Measurements from ENCODE around the gene RPL36.

The RPL36 gene

DNA sequence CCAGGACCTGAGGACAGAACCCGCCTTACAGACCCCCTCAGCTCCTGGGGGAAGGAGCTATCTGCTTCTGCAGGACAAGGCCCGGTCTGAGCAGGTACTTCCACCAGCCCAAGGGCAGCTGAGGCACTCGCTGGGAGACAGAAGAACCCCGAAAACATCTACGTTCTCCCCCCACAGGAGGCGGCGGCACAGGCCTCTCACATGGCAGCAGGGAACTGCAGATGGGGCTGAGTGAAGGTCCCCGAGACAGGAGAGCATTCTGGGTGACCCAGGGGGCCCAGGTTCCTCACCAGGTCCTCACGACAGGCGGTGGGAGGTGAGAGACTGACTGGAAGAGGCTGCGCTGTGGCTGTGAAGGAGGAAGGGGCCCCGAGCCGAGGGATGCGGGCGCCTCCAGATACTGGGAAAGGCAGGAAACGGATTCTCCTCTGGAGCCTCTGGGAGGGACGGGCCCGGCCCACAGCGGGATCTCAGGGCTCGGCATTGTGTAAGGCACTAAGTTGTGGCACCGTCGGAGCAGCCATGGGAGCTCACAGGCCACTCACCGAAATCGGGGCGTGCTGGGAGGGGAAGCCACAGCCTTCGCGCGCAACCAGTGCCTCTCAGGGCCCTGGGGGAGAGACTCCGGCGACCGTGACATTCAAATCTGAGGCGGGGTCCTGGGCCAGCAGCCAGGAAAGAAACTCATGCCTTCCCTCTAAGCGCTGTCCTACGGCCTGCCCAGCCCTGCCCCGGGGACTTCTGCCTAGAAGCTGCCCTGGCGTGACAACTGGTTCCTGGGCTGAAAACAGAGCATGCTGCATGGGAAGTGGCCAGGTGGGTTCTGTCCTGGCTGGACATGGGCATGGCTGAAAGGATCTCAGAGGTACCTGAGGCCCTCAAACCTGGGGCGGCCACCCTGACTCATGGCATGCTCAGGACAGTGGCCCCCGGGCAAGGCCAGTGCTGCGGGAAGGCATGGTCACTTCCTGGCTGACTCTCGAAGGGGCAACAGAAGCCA lies 14.0 kb downstream of the RPL36 start:
- H3K27me3 ChIP-seq (ENCODE audit: insufficient read depth, low read length, poor library complexity, severe bottlenecking) = no peaks in the 10 kb centered on the region
- no peaks in the 10 kb centered on the region for H3K79me2 ChIP-seq (ENCODE audit: insufficient read depth, low read length)
- no peak for TF ChIP-seq EZH2phosphoT487 (IDR thresholded peaks at IDR 0.05; ENCODE audit: borderline replicate concordance)
- TF ChIP-seq CTCF (conservative IDR thresholded peaks at IDR 0.05; ENCODE audit: low read length) = no peak
- H3K4me1 ChIP-seq (ENCODE audit: insufficient read depth, low read length, poor library complexity, severe bottlenecking) = no peaks in the 10 kb centered on the region
- H3K9ac ChIP-seq (ENCODE audit: low read depth, low read length, poor library complexity, severe bottlenecking) = no peak overlapping the region
- H4K20me1 ChIP-seq (ENCODE audit: insufficient read depth, low read length, poor library complexity, severe bottlenecking) = peaks cover 2% of the 10 kb centered on the region
- H3K4me2 ChIP-seq (ENCODE audit: low read depth, low read length, poor library complexity, severe bottlenecking) = no peak overlapping the region
- no peak overlapping the region for H3K4me3 ChIP-seq (ENCODE audit: low read length, poor library complexity, severe bottlenecking)
- H3K9me2 ChIP-seq (replicated peaks; ENCODE audit: low read depth, low read length) = no peaks in the 10 kb centered on the region
- H3F3A ChIP-seq (ENCODE audit: low read depth) = no peaks in the 10 kb centered on the region
- no peak overlapping the region for H2AFZ ChIP-seq (ENCODE audit: low read length)
- no peaks in the 10 kb centered on the region for H3K9me3 ChIP-seq (ENCODE audit: insufficient read depth, low read depth, low read length)
- H3K36me3 ChIP-seq (ENCODE audit: insufficient read depth, low read length) = peaks cover 62% of the 10 kb centered on the region; the same call in 1 of the 2 replicates

GRCh38 chr19:5705552-5705951 lies 15.5 kb downstream of the RPL36 start:
- Histone ChIP-seq H3F3A (ENCODE audit: low read depth) (no peaks in the 10 kb centered on the region), H4K20me1 (ENCODE audit: insufficient read depth, low read length, poor library complexity, severe bottlenecking) (peaks cover 2% of the 10 kb centered on the region), H3K27me3 (ENCODE audit: insufficient read depth, low read length, poor library complexity, severe bottlenecking) (no peaks in the 10 kb centered on the region), H3K9me2 (replicated peaks; ENCODE audit: low read depth, low read length) (no peaks in the 10 kb centered on the region), H3K79me2 (ENCODE audit: insufficient read depth, low read length) (no peaks in the 10 kb centered on the region), H3K4me3 (ENCODE audit: low read length, poor library complexity, severe bottlenecking) (no peak overlapping the region), H3K9ac (ENCODE audit: low read depth, low read length, poor library complexity, severe bottlenecking) (no peak overlapping the region), H3K4me1 (ENCODE audit: insufficient read depth, low read length, poor library complexity, severe bottlenecking) (no peaks in the 10 kb centered on the region), H2AFZ (ENCODE audit: low read length) (no peak overlapping the region), H3K4me2 (ENCODE audit: low read depth, low read length, poor library complexity, severe bottlenecking) (no peak overlapping the region), H3K9me3 (ENCODE audit: insufficient read depth, low read depth, low read length) (no peaks in the 10 kb centered on the region), H3K36me3 (ENCODE audit: insufficient read depth, low read length) (peaks cover 62% of the 10 kb centered on the region; the same call in 1 of the 2 replicates)
- TF ChIP-seq CTCF (conservative IDR thresholded peaks at IDR 0.05; ENCODE audit: low read length) (no peak), EZH2phosphoT487 (IDR thresholded peaks at IDR 0.05; ENCODE audit: borderline replicate concordance) (no peak)

- H3K79me2 ChIP-seq (ENCODE audit: insufficient read depth, low read length) = no peaks in the 10 kb centered on the region
- no peaks in the 10 kb centered on the region for H3K27me3 ChIP-seq (ENCODE audit: insufficient read depth, low read length, poor library complexity, severe bottlenecking)
- TF ChIP-seq CTCF (conservative IDR thresholded peaks at IDR 0.05; ENCODE audit: low read length) (no peak), EZH2phosphoT487 (IDR thresholded peaks at IDR 0.05; ENCODE audit: borderline replicate concordance) (no peak)
- peaks cover 73% of the 10 kb centered on the region; the same call in 1 of the 2 replicates for H3K36me3 ChIP-seq (ENCODE audit: insufficient read depth, low read length)
- no peak overlapping the region for H2AFZ ChIP-seq (ENCODE audit: low read length)
- H3K4me1 ChIP-seq (ENCODE audit: insufficient read depth, low read length, poor library complexity, severe bottlenecking) = no peaks in the 10 kb centered on the region
- no peak overlapping the region for H3K4me2 ChIP-seq (ENCODE audit: low read depth, low read length, poor library complexity, severe bottlenecking)
- H3F3A ChIP-seq (ENCODE audit: low read depth) = no peaks in the 10 kb centered on the region
- no peaks in the 10 kb centered on the region for H3K9me3 ChIP-seq (ENCODE audit: insufficient read depth, low read depth, low read length)
- H3K9me2 ChIP-seq (replicated peaks; ENCODE audit: low read depth, low read length) = no peaks in the 10 kb centered on the region
- H3K4me3 ChIP-seq (ENCODE audit: low read length, poor library complexity, severe bottlenecking) = no peak overlapping the region
- no peaks in the 10 kb centered on the region for H4K20me1 ChIP-seq (ENCODE audit: insufficient read depth, low read length, poor library complexity, severe bottlenecking)
- no peak overlapping the region for H3K9ac ChIP-seq (ENCODE audit: low read depth, low read length, poor library complexity, severe bottlenecking)
Observed at GRCh38 chr19:5706876-5707573, 16.9 kb downstream of the RPL36 start.

Measured in Loucy (cell line).